Astrocyte of the spinal cord (primary cell): ENCODE data around the gene SLC35G2.
"Not testable (repeated sequence)": the region's sequence is repeated elsewhere in the genome, so short reads cannot be mapped to it uniquely, and the experiment has no call there.

Source experiments
- DNase-seq: peaks from one replicate; pipeline ENCODE4 v3.0.0; 2011; ENCODE audit warnings: low read depth, low spot score
- H3K4me3 ChIP-seq: 2 replicates; pipeline ENCODE4 v1.5.1; 2011; ENCODE audit warnings: low read depth, mild to moderate bottlenecking, low read length, moderate library complexity
- CTCF ChIP-seq: IDR thresholded peaks from 2 replicates; pipeline ENCODE4 v1.5.1; 2012; ENCODE audit warnings: low read depth, mild to moderate bottlenecking, low read length, inconsistent platforms
- in situ Hi-C: cut with HindIII; loops from 2 replicates; pipeline ENCODE4 v1.10.0; 2017; ENCODE audit warnings: low sequenced_read_pairs

Gene SLC35G2

GRCh38 chr3:136789976-136790375 is 28.9 kb upstream of the SLC35G2 start:
- DNase-seq, result no peak
- TF ChIP-seq CTCF, result no peak
- no peak overlapping the region for H3K4me3 ChIP-seq
- in situ Hi-C loops, result no loop called here

GRCh38 chr3:136790786-136791185 is 28.1 kb upstream of the SLC35G2 start:
- no peak for DNase-seq
- in situ Hi-C loops, result no loop called here
- no peak overlapping the region for H3K4me3 ChIP-seq
- no peak for TF ChIP-seq CTCF

GRCh38 chr3:136792556-136793330 is 26.2 kb upstream of the SLC35G2 start:
- in situ Hi-C loops, result no loop called here
- no peak for TF ChIP-seq CTCF
- no peak for DNase-seq
- no peak overlapping the region for H3K4me3 ChIP-seq

GRCh38 chr3:136801146-136801545 is 17.8 kb upstream of the SLC35G2 start:
- in situ Hi-C loops, DNase-seq, H3K4me3 ChIP-seq: not testable (repeated sequence)

- TF ChIP-seq CTCF, result no peak
- H3K4me3 ChIP-seq, result no peak overlapping the region
- DNase-seq, result peak; percentile 42
- in situ Hi-C loops, result no loop called here
Measured at GRCh38 chr3:136802481-136802996, 16.4 kb upstream of the SLC35G2 start.

- no peak for DNase-seq
- TF ChIP-seq CTCF, result no peak
- in situ Hi-C loops, result no loop called here
- no peak overlapping the region for H3K4me3 ChIP-seq
Measured at GRCh38 chr3:136804141-136804540, 14.8 kb upstream of the SLC35G2 start.

GRCh38 chr3:136804813-136805212 is 14.1 kb upstream of the SLC35G2 start:
- H3K4me3 ChIP-seq, result no peak overlapping the region
- no peak for TF ChIP-seq CTCF
- in situ Hi-C loops, result no loop called here
- no peak for DNase-seq
